Sigmoid colon (tissue), 7 donors: ENCODE results near the gene TTC22. TPM values are rescaled to one million over a fixed set of nuclear protein-coding genes. Genes with fewer than 3 reads are reported as not detected.
A peak's percentile ranks its signal among the peaks of the same experiment; 100 is the strongest.
"Not testable (repeated sequence)": the region's sequence is repeated elsewhere in the genome, so short reads cannot be mapped to it uniquely, and the experiment has no call there.

Experiments
- DNase-seq: peaks from one replicate; pipeline ENCODE4 v3.0.0-alpha.2; 2019
- H3K27ac ChIP-seq, 4 donors: fragments of 200-600 bp; sonication (generic); one replicate each; pipeline ENCODE4 v1.5.1; 2016 to 2019; ENCODE audit warnings: mild to moderate bottlenecking in 1 of 4
- H3K27me3 ChIP-seq, 3 donors: fragments of 200-600 bp; sonication (generic); one replicate each; pipeline ENCODE4 v1.5.1; 2019; ENCODE audit warnings: mild to moderate bottlenecking in 1 of 3
- H3K36me3 ChIP-seq, 4 donors: fragments of 200-600 bp; sonication (generic); one replicate each; pipeline ENCODE4 v1.5.1; 2016 to 2019
- H3K4me1 ChIP-seq, 4 donors: fragments of 200-600 bp; sonication (generic); one replicate each; pipeline ENCODE4 v1.5.1; 2017 to 2019
- H3K4me3 ChIP-seq, 4 donors: fragments of 200-600 bp; sonication (generic); one replicate each; pipeline ENCODE4 v1.5.1; 2017 to 2019; ENCODE audit warnings: mild to moderate bottlenecking in 2 of 4, moderate library complexity in 1 of 4
- H3K9me3 ChIP-seq, 4 donors: fragments of 200-600 bp in 3 of 4; sonication (generic) in 3 of 4; one replicate each; pipeline versions ENCODE4 v1.5.1 to v1.6.1; 2013 to 2019
- EP300 ChIP-seq, 4 donors: sonication (generic); formaldehyde crosslinking; IDR thresholded peaks; one replicate each; pipeline ENCODE4 v1.6.1; 2017; ENCODE audit warnings: antibody characterized with exemption in 4 of 4
- POLR2A ChIP-seq, 2 donors: fragments of 450-650 bp; IDR thresholded peaks; one replicate each; pipeline ENCODE4 v1.6.1; 2016; ENCODE audit warnings: antibody characterized with exemption in 2 of 2, mild to moderate bottlenecking in 2 of 2, moderate library complexity in 2 of 2
- POLR2AphosphoS5 ChIP-seq, 4 donors: sonication (generic); formaldehyde crosslinking; IDR thresholded peaks; one replicate each; pipeline ENCODE4 v1.6.1; 2017; ENCODE audit warnings: antibody characterized with exemption in 4 of 4
- WGBS, 2 donors: extraction: QIAGEN DNeasy Blood & Tissue Kit; methylation state at CpG; one replicate each; pipeline ENCODE4 v1.1.7; 2013; 5-methylcytosine and 5-hydroxymethylcytosine counted together
- intact Hi-C: fragments of 100-400 bp; cut with DNase I; formaldehyde crosslinking; loops from one replicate; pipeline ENCODE4 v1.15.1; 2023
- polyA plus RNA-seq, 3 donors: library from polyadenylated mRNA; stranded (reverse); fragments of 200-250 nt; gene quantifications; one replicate each; pipeline ENCODE4 v1.2.3, GENCODE V29; 2013
- total RNA-seq, 4 donors: library from RNA; depleted of rRNA; stranded (reverse); fragments of >200 nt; gene quantifications; one replicate each; pipeline ENCODE4 v1.1.0, GENCODE V29; 2016
- TF ChIP-seq, protein P1 (sequence below), 4 experiments: fragments of 450-650 bp in 3 of 4; fragments of 200-600 bp in 1 of 4; IDR thresholded peaks; one replicate each; pipeline ENCODE4 v1.5.1; 2016 to 2019; ENCODE audit warnings: antibody characterized with exemption in 4 of 4, mild to moderate bottlenecking in 3 of 4, moderate library complexity in 2 of 4
- donor health status: healthy with polysubstance abuse.
- donor health status: Bipolar disorder and iron deficiency.
- donor health status: healthy.

Gene TTC22
- total and polyA plus RNA-seq, 7 donors: 0.81 to 39.1 (median 1.9) TPM

DNA sequence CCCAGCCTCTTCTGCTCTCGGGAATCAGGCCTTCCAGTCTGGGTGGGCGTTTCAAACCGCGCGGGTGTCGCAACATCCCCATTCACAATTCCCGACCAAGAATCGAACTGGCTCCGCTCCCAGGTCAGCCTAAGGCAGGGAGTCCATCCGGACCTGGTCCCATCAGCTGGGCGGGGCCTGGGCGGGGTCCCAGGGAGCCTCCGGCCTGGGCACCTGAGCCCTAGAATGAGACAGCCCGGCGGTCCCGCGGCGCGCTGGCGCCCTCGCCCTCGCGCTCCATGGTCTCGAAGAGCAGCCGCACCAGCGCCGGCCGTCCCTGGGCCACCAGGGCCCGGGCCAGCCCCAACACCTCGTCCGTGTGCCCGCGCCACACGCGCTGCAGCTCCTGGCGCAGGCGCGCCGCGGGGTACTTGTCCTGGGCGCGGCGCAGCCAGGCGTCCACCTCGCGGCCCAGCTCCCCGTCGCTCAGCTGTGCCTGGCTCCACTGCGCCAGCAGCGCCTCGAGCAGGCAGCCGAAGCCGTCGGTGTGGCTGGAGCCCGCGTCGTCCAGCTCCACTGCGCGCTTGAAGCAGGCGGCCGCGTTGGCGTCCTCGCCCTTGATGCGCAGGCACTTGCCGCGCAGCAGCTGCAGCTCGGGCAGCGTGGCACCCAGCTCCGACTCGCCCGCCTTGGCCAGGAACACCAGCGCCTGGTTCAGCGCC, 19.9 kb downstream of the TTC22 start:
- WGBS, 2 donors: 61 to 76% methylated on average over 74 of the region's 74 CpGs
- H3K4me1 ChIP-seq: peaks cover 0 to 30% (median 16%) of the 10 kb centered on the region in 4 donors
- no peak for DNase-seq
- peaks cover 0 to 12% (median 0%) of the 10 kb centered on the region in 3 donors for H3K27me3 ChIP-seq
- intact Hi-C loops: no loop called here
- TF ChIP-seq POLR2A (IDR thresholded peaks at IDR 0.05) (no peak), POLR2AphosphoS5 (IDR thresholded peaks at IDR 0.05) (no peak), EP300 (IDR thresholded peaks at IDR 0.05) (no peak)
- TF ChIP-seq, protein P1, sequence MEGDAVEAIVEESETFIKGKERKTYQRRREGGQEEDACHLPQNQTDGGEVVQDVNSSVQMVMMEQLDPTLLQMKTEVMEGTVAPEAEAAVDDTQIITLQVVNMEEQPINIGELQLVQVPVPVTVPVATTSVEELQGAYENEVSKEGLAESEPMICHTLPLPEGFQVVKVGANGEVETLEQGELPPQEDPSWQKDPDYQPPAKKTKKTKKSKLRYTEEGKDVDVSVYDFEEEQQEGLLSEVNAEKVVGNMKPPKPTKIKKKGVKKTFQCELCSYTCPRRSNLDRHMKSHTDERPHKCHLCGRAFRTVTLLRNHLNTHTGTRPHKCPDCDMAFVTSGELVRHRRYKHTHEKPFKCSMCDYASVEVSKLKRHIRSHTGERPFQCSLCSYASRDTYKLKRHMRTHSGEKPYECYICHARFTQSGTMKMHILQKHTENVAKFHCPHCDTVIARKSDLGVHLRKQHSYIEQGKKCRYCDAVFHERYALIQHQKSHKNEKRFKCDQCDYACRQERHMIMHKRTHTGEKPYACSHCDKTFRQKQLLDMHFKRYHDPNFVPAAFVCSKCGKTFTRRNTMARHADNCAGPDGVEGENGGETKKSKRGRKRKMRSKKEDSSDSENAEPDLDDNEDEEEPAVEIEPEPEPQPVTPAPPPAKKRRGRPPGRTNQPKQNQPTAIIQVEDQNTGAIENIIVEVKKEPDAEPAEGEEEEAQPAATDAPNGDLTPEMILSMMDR (IDR thresholded peaks at IDR 0.05): no peak
- no peaks in the 10 kb centered on the region for H3K36me3 ChIP-seq
- H3K9me3 ChIP-seq: no peaks in the 10 kb centered on the region
- peak overlapping the region in 1 of 4 donors; percentile 8 for H3K4me3 ChIP-seq
- H3K27ac ChIP-seq: no peak overlapping the region

DNA sequence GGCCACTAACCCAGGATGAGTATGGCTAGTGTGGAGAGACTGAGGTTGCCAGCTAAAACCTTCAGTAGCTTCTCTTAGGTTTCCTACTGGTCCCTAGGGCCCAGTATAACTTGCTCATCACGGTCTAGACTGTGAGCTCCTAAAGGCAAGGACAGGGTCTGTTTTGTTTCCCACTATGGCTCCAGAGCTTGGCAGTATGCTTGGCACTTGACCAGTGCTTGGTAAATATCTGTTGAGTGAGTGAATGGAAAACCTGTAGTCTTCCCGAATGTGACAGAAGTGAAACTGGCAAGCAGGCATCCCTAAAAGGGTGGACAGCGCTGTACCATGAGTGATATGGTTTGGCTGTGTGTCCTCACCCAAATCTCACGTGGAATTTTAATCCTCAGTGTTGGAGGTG, 23.7 kb downstream of the TTC22 start:
- 84 to 86% methylated on average over 4 of the region's 4 CpGs for WGBS, 2 donors
- TF ChIP-seq EP300 (IDR thresholded peaks at IDR 0.05): peak in 2 of 4 donors; percentile 37 to 50
- TF ChIP-seq POLR2AphosphoS5 (IDR thresholded peaks at IDR 0.05): peak in 3 of 4 donors; percentile 48 to 80 (median 70)
- TF ChIP-seq, protein P1 (IDR thresholded peaks at IDR 0.05): no peak
- no peak overlapping the region for H3K4me3 ChIP-seq
- intact Hi-C loops: no loop called here
- H3K27me3 ChIP-seq: peaks cover 0 to 12% (median 0%) of the 10 kb centered on the region in 3 donors
- DNase-seq: no peak
- peaks cover 0 to 46% (median 24%) of the 10 kb centered on the region in 4 donors for H3K4me1 ChIP-seq
- H3K27ac ChIP-seq: peak overlapping the region in 3 of 4 donors; percentile 71 to 75 (median 73)
- no peaks in the 10 kb centered on the region for H3K9me3 ChIP-seq
- H3K36me3 ChIP-seq: no peaks in the 10 kb centered on the region

GRCh38 chr1:54777011-54777410, 24.1 kb downstream of the TTC22 start:
- intact Hi-C loops: no loop called here
- Histone ChIP-seq H3K27me3 (peaks cover 0 to 12% (median 0%) of the 10 kb centered on the region in 3 donors), H3K9me3 (no peaks in the 10 kb centered on the region), H3K4me3 (no peak overlapping the region), H3K4me1 (peaks cover 0 to 49% (median 26%) of the 10 kb centered on the region in 4 donors), H3K27ac (peak overlapping the region in 3 of 4 donors; percentile 71 to 75 (median 73)), H3K36me3 (no peaks in the 10 kb centered on the region)
- no peak for DNase-seq
- TF ChIP-seq, protein P1 (IDR thresholded peaks at IDR 0.05): no peak
- no peak for TF ChIP-seq EP300 (IDR thresholded peaks at IDR 0.05)
- TF ChIP-seq POLR2AphosphoS5 (IDR thresholded peaks at IDR 0.05): no peak
- no peak for TF ChIP-seq POLR2A (IDR thresholded peaks at IDR 0.05)
- WGBS, 2 donors: 65 to 78% methylated on average over 4 of the region's 4 CpGs

- H3K4me1 ChIP-seq: peaks cover 0 to 42% (median 25%) of the 10 kb centered on the region in 4 donors
- TF ChIP-seq POLR2AphosphoS5 (IDR thresholded peaks at IDR 0.05): peak in 1 of 4 donors; percentile 18
- H3K9me3 ChIP-seq, H3K4me3 ChIP-seq, H3K27me3 ChIP-seq, H3K36me3 ChIP-seq, intact Hi-C loops: not testable (repeated sequence)
- peak; percentile 73 for DNase-seq
- 31 to 70% methylated on average over 16 of the region's 16 CpGs for WGBS, 2 donors
- peak overlapping the region in 3 of 4 donors; percentile 71 to 75 (median 73) for H3K27ac ChIP-seq
Observed at GRCh38 chr1:54775828-54776721, 25.0 kb downstream of the TTC22 start.
